Posterior vena cava (tissue), 2 donors: Measurements from ENCODE around the gene NUDT17. TPM values are rescaled to one million over a fixed set of nuclear protein-coding genes. Genes with fewer than 3 reads are reported as not detected.
A peak's percentile ranks its signal among the peaks of the same experiment; 100 is the strongest.
"Not testable (repeated sequence)": the region's sequence is repeated elsewhere in the genome, so short reads cannot be mapped to it uniquely, and the experiment has no call there.

Experiments
- DNase-seq: peaks from one replicate; pipeline ENCODE4 v3.0.0-alpha.2; 2020; ENCODE audit warnings: low spot score
- intact Hi-C, 2 donors: fragments of 100-400 bp; cut with DNase I; formaldehyde crosslinking; loops; one replicate each; pipeline versions ENCODE4 v1.14.1 to v1.14.2; 2022 to 2023
- long read RNA-seq, 2 donors: library from polyadenylated mRNA; unstranded; transcript quantifications; one replicate each; pipeline ENCODE4 v2.0.0, GENCODE V29; 2020 to 2021
- total RNA-seq, 2 donors: library from RNA; stranded (reverse); fragmentation: NEBNext Ultra II Directional; extraction: Animal tissue kit (Norgen Biotek cat#: 25700); gene quantifications; one replicate each; pipeline ENCODE4 v1.2.1, GENCODE V29; 2021
- donor health status: DM: yes; HTN: yes; CAD: no.
- donor health status: DM: yes; HTN: yes; CAD: no.

NUDT17 gene, protein sequence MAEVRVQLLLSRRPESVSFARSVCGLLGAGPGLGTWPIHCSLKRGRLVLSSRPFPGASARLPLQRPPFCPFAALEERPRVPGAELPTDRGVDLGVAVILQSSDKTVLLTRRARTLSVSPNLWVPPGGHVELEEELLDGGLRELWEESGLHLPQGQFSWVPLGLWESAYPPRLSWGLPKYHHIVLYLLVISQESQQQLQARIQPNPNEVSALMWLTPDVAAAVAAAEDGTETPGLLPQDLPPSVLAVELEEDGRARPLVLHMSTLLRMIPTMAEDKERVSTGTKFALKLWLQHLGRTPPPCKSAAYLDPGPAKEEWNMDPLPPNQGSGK
- 1 to 10 TPM; 1.8 to 2.5 TPM for total RNA-seq
- long read RNA-seq, donor 1, partial matches to known transcripts: 2 of 5 reads
- long read RNA-seq, donor 1, other reads (novel, unspliced or antisense): 2 of 5 reads
- long read RNA-seq, donor 2, partial matches to known transcripts: 1 of 3 reads
- long read RNA-seq, donor 2, other reads (novel, unspliced or antisense): 2 of 3 reads

DNA sequence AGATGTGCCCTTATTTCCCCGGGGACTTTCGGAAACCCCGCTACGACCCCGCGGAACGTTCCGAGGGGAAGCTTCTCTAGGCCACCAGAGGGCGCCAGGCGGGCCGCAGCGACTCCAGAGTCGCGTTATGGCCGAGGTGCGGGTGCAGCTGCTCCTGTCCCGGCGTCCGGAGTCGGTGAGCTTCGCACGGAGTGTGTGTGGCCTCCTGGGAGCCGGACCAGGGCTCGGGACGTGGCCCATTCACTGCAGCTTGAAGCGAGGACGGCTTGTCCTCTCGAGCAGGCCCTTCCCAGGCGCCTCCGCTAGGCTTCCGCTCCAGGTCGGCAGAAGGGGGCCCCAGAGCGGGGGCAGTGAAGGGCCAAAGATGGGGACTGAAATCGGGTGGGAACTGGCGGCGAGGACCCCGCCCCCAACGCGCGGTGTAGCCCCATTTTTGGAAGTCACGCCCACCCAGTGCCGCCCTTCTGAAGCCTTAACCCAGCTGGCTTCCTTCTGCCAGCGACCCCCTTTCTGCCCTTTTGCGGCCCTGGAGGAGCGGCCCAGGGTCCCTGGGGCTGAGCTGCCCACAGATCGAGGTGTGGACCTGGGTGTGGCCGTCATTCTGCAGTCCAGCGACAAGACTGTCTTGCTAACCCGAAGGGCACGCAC lies at the start of gene NUDT17:
Gene NUDT17 (plus strand): TSS at position 117 of the 648 bp plus-strand sequence. CDS start 11 bp downstream, at position 128.
- intact Hi-C loops: no loop called here
- DNase-seq: peak; percentile 95

DNA sequence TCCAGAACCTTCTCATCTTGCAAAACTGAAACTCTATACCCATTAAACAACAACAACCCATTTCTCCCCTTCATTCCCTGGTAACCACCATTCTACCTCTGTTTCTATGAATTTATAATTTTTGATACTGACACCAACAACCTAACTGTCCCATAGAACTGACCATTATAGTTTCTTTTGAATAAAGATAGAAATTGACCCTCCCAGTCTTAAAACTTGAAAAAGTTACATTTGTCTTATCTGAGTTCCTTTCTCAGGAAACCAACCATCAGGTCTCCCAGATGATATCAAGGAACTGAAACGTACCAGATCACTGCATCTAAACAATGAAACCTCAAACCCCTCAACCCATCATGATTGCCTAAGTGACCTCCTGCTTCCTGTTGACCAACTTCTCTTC lies 48.7 kb upstream of the NUDT17 start:
- intact Hi-C loops: loop anchor here in 1 of 2 donors (5.0 kb wide), 1 partner anchor 369 kb away; the partner anchor contains the start of gene NBPF20

DNA sequence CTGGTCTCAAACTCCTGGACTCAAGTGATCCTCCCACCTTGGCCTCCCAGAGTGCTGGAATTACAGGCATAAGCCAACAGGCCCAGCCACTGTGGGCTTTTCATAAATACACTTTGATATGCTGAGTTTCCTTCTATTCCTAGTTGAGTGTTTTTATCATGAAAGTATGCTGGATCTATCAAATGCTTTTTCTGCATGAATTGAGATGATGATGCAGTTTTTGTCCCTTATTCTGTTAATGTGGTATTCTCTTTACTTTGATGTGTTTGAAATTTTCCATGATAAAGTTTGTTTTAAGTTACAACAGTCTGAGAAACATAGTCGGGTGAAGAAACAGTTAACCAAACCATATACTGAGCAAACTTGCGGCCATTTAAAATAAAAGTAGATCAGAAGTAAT lies 45.6 kb upstream of the NUDT17 start:
- intact Hi-C loops: loop anchor here in 1 of 2 donors (5.0 kb wide), 1 partner anchor 373 kb away; the partner anchor contains the start of gene NBPF20
- no peak for DNase-seq

More for the DNA sequence above, 48.7 kb upstream of the NUDT17 start:
- no peak for DNase-seq

DNA sequence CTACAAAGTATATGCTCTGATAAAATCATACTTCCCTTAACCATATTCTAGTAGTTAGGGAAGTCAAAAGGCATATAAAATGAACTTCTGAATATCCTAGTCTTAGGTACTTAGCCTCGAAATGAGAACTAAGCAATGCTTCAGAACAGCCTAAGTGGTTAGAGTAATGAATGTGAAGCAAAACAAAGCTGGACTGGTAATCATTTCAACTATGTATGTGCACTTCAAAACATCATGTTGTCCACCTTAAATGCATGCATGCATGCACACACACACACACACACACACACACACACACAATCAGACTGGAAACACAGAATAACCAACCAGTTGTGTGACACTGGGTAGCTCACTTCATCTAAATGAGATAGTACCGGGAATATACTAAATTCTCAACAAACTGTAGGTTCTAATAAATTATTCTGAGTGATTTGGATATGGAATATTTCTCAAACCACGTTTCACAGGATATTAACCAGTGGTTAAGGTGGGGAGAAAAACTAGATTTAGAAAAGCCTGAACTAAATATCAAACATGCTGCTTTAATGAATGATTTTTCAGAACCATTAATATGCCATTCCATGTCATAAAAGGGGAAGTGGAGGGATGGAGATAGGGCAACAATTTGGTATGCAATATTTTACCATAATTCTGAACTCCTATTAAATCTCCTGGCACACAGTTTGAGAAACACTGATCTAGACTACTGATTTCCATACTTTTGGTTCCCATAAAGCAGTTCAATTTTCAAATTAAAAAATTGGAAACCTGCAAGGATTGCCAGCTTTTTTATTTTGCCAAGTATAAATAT lies 41.0 kb upstream of the NUDT17 start:
- DNase-seq: no peak
- intact Hi-C loops: no loop called here

DNA sequence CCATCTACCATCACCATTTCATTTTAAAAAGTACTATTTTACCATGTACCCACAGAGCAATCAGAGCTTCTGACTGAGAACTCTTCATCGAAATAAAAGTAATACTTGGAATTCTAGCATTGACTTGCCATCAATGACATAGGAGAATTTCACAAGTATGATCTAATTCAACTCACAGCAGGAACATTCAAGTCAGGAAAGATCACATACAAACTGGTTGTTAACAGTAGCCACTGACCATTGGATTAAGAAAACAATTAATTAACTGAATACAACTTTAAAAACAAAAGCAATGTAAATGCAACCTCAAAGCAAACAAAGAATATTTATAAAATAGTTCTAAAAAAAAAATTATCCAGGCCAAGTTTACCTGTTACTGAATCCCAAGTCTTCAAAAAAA lies 40.4 kb upstream of the NUDT17 start:
- intact Hi-C loops: no loop called here
- DNase-seq: no peak

DNA sequence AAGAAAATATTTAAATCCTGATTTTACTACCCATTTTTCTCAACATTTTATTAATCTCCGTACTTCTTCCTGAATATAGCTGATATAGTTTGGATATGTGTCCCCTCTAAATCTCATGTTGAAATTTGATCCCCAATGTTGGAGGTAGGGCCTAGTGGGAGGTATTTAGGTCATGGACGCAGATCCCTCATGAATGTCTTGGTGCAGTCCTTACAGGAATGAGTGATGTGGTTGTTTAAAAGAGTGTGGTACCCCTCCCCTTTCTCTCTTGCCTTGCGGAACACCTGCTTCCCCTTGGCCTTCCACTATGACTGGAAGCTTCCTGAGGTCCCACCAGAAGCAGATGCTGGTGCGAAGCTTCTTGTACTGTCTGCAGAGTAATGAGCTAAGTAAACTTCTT lies 39.0 kb upstream of the NUDT17 start:
- intact Hi-C loops: no loop called here
- DNase-seq: no peak

DNA sequence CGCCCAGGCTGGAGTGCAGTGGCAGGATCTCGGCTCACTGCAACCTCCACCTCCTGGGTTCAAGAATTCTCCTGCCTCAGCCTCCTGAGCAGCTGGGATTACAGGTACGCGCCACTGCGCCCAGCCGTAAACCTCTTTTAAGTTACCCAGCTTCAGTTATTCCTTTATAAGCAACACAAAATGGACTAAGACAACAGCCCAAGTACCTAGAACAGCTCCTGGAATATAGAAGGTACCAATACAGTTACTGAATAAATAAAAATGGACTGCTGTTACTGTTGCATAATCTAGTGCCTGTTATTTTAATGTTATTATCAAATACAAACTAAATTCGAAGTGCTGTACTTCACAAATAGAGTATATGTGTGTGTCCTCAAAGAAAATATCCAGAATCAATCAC lies 38.6 kb upstream of the NUDT17 start:
- intact Hi-C loops: no loop called here
- DNase-seq: no peak

DNA sequence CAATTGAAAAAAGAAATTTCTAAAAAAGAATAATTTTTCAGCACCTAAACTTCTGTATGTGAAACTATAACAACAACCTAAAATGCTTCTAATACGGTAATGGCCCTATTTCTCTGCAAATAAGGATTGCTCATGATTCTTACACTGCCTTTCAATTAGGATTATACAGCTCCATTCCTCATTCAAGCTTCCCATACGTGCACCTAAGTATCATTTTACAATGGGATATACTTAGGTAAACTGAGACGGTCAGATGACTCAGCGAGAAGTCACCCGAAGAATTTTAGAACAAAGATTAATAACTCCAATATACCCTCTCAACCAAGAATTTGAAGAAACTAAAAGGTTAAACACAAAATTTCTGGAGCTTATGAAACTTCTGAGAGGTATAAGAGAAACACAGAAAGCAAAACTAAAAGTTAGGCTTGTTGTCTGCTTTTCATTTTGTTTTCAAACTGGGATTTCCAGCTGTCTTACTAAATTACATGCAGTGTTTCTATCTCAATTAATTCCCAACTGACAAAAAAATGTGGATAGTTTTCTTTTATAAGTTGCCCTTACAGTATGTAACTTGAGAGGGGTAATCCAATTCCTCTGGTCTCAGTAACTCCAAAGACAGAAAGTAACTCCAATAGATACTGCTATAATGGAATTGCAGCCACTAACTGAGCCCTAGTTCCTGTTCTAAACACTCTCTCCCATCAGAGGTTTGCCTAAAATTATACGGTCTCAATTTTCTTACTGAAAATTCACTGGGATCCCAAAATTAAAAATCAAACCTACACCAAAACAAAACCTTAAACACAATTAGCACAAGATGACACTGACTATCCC lies 32.2 kb upstream of the NUDT17 start:
- DNase-seq, intact Hi-C loops: not testable (repeated sequence)

DNA sequence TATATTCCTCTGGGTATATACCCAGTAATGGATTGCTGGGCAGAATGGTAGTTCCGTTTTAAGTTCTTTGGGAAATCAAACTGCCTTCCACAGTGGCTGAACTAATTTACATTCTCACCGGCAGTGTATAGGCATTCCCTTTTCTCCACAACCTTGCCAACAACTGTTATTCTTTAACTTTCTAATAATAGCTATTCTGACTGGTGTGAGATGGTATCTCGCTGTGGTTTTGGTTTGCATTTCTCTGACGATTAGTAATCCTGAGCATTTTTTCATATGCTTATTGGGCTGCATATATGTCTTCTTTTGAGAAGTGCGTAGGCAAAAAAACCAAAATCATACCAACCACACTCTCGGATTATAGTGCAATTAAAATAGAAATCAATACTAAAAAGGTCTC lies 27.3 kb upstream of the NUDT17 start:
- DNase-seq, intact Hi-C loops: not testable (repeated sequence)

DNA sequence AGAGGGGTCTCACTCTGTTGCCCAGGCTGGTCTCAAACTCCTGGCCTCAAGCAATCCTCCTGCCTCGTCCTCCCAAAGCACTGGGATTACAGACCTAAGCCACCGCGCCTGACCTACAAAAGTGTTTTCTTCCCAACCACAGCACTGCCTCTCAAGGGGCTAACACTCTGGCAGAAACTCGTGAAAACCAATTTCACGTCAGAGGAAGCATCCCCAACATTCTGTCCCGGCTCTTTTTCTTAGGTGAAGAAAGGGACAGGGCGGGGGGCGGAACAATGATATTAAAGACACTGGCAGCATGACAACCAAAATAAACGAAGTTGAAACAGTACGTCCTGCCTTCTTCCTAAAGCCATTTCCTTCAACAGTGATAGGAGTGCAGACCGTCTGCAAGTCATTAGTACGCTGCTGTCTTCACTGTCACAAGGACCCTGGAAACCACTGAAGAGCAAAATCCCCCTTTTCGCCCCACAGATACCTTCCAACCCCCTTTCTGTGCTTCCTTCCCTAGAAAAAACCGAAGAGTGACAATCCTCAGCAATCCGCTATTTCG lies 22.6 kb upstream of the NUDT17 start:
- intact Hi-C loops, DNase-seq: not testable (repeated sequence)

DNA sequence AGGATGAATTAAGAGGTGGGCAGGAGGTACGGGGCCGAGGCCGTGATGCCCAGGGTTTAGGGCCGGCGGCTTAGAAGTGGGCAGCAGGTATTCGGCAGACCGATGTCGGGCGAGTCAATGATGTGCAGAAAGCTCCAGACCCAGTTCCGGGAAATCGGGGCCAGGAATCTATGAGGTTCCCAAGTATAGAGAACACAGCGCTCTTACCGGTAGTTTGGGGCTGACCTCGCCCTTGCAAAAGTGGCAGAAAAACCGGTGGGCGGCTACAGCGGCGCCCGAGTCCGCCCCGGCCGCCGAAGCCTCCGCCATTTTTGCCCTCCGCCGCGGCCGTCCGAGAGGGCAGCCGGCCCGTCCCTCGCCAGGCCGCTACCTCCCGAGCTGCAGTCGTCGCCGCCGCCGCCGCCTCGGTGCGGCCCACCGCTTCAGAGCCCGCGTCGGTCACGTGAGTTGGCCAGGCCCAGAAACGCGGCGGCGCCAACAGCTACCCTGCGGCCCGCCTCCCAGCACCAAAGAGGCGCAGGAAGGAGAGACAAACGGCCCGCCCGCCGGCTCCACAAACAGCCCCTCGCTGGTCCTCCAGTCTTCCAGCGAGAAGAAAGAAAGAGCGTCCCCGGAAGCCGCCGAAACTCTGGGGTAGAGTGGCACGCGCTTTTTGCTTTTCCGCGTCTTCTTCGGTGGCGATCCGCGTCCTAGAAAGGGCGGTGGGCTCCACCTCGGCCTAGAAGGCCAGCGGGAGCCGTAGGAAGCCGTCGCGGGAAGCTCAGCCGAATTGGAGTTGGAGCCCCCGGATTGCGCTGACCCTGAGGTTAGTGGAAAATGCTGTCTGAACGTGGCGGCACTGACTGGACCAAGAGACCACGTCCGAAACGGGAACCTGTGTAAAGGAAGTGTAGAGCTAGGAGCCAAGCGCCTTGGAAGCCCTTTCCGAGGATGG lies 21.6 kb upstream of the NUDT17 start, which contains the start of the genes POLR3C and RNF115:
Gene POLR3C (plus strand): TSS at position 636 of the 934 bp plus-strand sequence. CDS start 1,577 bp downstream, outside the sequence.
Gene RNF115 (minus strand): TSS at position 531 of the 934 bp plus-strand sequence. CDS start 222 bp downstream, at position 309.
- peak; percentile 97 for DNase-seq
- intact Hi-C loops: no loop called here

DNA sequence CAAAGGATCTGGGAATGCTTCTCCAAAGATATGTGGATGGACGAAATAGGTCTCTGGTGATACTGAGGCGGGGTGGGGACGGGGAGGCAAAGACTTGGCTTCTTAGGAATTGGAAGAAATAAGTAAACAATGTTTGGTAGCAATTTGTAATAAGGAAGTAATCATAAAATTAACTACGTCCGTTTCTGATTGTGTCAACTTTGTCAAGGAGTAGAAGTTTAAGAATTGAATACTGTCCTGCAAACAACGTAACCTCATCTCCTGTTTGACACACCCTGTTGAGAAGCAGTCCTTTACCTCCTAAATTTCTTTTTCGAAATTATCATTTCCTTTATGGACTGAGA lies 21.0 kb upstream of the NUDT17 start:
- intact Hi-C loops: no loop called here

DNA sequence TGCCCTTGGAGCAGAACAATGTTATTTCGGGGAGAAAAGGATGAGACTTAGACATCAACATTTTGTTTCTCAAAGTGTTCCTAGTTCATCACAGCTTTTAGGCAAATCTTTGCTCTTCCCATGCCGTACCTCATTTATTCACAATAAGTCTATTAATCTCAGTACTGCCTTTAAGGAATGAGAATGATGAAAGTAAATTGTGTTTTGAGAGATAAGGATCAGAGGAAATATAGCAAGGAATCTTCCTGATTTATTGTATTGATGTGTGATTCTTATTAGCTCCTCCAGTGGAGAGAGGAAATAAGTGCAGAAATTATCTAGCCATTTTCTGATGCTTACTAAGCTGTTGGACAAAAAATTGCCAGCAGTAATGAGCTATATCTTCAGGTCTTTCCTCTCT lies 19.4 kb upstream of the NUDT17 start:
- intact Hi-C loops: no loop called here
- DNase-seq: no peak

More for the DNA sequence above, 21.0 kb upstream of the NUDT17 start:
- DNase-seq: no peak

DNA sequence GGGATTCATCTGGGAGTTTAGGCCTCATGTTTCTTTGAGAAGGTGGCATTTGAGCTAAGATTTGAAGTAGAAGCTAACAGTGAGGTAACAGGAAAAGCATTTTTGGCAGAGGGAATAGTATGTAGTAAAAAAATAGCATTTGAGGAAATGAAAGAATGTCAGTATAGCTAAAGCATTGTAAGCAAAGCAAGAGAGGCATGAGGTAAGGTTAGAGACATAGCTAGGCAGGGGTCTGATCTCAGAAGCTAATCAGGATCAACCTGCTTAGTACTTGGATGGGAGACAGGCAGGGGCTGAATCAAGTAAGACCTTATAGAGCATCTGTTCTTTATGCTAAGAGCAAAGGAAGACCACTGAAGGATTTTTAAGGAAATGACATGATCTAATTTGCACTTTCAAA lies 17.5 kb upstream of the NUDT17 start:
- intact Hi-C loops: no loop called here
- DNase-seq: no peak

DNA sequence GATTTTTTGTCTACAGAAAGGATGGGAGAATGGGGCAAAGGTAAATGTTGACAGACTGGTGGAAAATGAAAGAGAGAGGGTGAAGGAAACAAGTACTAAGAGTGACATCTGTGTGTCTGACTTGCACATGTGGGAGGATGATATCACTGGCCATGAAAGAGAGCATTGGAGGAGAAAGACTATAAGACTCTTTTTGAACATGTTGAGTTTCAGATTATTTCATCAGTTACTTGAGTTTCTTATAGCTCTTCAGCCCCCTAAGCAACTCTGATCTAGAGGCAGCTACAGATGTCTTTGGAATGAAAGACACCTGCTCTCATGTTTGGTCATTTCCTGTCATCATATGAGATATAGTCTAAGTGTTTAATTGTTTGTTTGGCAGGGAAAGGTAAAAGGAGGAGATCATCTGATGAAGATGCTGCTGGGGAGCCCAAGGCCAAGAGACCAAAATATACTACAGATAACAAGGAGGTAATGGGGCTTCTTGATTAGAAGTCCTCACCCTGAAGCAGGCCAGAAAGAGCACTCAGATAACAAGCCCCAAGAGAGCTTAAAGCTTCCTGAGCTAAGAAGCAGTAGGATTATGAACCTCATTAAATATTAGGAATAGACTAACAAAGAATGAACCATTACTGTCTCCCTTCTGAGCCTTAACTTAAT lies 16.9 kb upstream of the NUDT17 start:
- intact Hi-C loops: no loop called here
- DNase-seq: no peak

DNA sequence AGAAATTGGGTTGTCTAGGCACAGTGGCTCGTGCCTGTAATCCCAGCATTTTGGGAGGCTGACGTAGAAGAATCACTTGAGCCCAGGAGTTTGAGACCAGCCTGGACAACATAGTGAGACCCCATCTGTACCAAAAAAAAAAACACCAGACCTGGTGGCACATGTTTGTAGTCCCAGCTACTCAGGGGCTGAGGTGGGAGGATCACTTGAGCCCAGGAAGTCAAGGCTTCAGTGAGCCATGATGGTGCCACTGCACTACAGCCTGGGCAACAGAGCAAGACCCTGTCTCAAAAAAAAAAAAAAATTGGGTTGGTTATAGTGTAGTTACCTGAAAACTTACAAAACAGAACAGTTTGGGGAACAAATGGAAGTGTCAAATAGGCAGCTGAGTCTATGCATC lies 14.6 kb upstream of the NUDT17 start:
- DNase-seq, intact Hi-C loops: not testable (repeated sequence)

DNA sequence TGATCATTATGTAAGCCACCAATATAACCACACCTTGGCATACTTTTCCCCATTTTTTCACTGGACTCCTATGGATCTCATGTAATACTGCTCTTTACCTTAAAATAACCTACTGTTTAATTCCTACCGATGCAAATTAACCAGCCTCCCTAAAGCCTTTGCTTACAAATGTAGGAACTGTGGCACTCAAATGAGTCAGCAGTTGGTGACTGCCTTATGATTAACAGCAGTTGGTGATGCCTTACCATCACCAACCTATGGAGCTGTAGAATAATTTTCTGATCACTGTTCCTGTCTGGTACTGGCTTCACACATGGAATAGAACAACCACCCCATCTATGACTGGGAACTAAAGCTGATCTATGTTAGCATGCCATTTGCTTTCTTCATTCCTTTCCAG lies 7.8 kb upstream of the NUDT17 start:
- intact Hi-C loops: no loop called here
- no peak for DNase-seq
